HG03432 (cell line): Measurements from ENCODE around the gene JAZF1.

Source experiments
- ATAC-seq: cut with Tn5 transposase; IDR thresholded peaks from one replicate; pipeline ENCODE4 v1.9.1; 2021; ENCODE audit warnings: mild to moderate bottlenecking, moderate library complexity; ENCODE audit not compliant: unreplicated experiment

JAZF1 gene

GRCh38 chr7:28140979-28141378 is 39.6 kb downstream of the JAZF1 start:
- ATAC-seq = no peak

DNA sequence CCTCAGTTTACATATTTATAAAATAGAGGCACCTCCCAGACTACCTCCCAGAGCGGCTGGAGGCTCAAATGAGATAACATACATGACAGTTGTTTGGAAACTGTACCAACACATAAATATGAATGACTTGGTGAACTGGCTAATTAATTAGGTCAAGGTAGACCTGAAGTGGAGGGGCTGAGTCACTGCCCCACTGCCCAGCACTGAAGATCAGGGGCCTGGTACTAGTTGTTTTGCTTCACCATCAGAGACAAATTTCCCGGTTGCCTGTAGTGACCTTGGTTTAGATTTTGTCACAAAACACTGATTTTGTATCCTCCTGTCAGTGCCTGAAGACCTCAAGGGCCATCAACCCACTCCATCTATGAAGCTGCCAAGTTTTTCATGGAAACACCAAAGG is 41.8 kb downstream of the JAZF1 start:
- no peak for ATAC-seq

- no peak for ATAC-seq
Measured at GRCh38 chr7:28137463-28137862, 43.1 kb downstream of the JAZF1 start.

GRCh38 chr7:28136885-28137284 is 43.7 kb downstream of the JAZF1 start:
- ATAC-seq = no peak

DNA sequence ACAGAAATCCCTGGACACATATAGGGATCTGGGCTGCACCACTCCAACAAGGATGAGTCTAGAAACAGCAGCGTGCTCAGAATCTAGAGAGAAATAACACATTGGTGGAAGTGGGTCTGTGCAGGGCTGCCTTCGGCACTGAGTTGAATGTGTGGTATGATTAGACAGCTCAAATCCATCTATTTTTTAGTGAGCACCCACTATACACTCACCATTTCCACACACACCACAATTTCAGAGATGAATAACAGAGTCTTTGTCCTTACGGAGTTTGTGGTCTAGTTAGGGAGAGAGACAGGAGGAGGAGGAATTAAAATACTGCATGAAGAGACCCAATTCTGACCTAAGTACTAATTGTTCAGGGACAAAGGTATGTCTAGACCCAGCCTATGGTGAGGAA is 44.2 kb downstream of the JAZF1 start:
- no peak for ATAC-seq

DNA sequence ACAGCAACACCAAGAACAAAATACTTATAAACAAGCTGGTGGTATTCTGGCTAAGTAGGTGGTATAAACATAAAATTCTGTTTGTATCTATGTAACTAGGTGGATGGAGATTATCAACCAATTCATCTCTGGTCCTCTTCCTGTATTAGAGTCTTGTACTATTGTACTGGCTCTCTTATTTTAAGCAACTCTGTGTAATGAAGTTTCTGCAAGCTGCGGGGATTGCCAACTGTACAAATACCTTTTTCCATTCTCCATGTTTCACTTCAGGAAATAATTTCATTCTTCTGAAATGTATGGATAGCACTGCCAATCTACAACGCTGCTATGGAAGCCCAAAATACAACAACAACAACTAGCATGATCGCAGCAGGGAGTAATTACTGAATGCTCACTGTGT is 44.8 kb downstream of the JAZF1 start:
- ATAC-seq = no peak

- ATAC-seq = no peak
Measured at GRCh38 chr7:28135315-28135714, 45.3 kb downstream of the JAZF1 start.

- no peak for ATAC-seq
Measured at GRCh38 chr7:28133872-28134271, 46.7 kb downstream of the JAZF1 start.

DNA sequence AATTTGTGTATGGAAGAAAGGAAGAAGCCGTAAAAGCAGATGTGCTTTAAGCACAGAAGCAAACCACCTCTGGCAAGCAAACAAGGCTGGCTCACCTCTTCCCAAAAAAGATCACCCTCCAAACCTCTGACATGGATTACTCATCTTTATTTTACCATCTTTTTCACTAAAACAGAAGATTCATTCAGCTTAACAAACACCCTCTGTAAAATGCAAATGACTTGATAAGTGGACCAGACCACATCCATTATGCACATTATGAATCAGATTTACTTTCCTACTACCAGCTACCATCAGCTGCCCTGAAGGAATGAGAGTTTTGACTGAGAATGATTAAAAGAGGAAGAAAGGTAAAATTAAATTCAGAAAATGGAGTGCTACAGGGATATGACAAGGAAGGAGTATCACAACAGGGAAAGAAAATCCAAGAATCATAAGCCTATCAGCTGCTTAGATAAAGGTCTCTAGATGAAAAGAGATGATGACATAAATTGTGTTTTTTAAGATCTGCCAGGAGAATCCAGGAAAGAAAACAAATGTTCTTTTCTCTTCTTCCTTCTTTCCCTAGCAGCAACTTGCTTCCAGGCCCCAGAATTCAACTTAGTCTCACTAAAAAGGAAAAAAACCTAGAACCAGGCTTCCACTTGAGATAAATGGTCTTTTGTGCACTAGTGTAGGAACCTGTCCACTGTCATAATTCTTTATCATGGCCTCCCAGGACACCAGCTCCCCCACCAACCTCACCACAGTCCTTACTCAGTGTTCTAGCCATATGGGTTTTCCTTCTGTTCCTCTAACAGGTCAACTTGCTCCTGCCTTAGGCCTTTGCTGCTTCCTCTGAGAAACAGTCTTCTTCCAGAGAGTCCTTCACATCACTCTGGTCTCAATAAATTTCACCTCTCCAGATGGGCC is 47.4 kb downstream of the JAZF1 start:
- ATAC-seq = no peak

- ATAC-seq = no peak
Measured at GRCh38 chr7:28130277-28130676, 50.3 kb downstream of the JAZF1 start.

DNA sequence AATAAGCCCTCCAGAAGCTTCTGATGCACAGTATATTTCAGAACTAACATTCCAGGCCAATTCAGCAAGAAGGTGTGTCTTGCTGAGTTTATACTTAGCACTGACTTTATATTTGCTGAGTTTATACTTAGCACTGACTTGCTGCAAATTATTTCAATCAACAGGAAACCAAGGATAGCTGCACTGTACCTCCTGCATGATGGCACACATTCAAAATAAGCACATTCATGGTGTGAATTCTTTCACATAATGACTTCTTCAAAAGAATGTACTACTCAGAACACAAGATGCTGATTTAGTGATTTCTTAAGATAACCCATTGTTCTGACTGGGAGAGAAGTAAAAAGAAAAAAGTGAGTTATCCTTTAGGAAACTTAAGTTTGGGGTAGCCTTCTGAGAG is 52.0 kb downstream of the JAZF1 start:
- no peak for ATAC-seq

DNA sequence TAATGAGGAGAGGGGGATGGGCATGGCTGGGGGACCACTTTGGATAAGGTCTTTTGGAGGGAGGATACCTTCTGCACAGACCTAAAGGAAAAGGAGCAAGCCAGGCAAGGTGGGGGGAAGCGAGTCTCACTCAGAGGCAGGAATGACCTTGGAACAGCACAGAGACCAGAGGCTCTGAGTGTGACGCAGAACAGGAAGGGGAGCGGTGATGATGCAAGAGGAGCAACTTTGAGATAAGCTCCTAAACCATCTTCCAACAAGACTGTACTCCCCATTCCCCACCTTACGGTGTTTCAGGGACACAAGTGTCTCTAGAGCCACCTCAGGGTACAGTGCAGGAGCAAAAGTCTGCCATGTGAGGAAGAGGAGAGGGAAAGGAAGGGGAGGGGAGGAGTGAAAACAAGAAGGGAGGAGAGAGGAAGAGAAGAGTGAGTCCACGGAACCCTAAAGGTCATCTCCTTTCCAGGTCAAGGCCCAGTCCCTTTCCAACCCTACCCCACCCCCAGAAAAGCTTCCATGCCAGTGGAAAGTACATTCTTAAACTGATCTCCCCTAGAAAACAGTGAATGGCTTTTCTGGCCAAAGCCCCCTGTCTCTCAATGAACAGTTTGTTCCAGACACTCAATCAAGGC is 54.1 kb downstream of the JAZF1 start:
- ATAC-seq = no peak

GRCh38 chr7:28125431-28126409 is 54.9 kb downstream of the JAZF1 start:
- ATAC-seq = no peak

DNA sequence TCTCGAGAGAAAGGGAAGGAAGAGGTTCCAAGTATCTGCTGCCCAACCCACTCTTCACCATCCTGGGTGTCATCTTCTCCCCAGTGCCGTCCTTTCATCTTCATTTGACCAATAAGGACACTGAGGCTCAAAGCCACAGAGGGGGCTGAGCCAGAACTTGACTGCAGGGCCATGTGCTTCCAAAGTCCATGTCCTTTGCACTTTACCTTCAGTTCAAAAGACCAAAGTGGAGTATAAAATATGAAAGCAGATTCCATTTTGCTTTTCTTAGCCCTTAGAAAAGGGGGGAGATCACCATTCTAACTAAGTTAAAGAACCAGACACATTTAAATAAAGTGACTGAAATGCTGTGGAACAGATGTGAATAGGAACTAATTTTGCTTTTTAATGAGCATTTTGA is 56.2 kb downstream of the JAZF1 start:
- no peak for ATAC-seq

GRCh38 chr7:28123752-28124151 is 56.8 kb downstream of the JAZF1 start:
- no peak for ATAC-seq

DNA sequence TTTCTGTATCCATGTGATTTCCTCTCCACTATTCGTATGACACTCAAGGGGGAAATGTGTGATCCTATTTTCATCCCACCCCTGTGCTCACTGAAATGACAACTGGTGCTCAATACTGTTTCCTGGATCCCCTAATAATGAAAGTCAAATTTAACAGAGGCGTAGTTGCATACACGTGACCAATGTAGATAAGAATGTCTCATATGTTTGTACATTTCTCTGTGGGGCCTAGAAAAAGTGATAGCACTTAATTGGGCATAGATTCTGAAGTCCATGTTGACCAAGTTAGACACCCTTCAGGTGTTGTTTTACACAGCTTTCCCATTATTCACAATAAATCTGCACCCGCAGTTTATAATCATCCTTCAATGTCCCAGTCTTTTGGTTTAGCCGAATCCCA is 59.1 kb downstream of the JAZF1 start:
- ATAC-seq = no peak

- ATAC-seq = no peak
Measured at GRCh38 chr7:28116041-28116440, 64.6 kb downstream of the JAZF1 start.

- no peak for ATAC-seq
Measured at GRCh38 chr7:28115261-28115660, 65.3 kb downstream of the JAZF1 start.

DNA sequence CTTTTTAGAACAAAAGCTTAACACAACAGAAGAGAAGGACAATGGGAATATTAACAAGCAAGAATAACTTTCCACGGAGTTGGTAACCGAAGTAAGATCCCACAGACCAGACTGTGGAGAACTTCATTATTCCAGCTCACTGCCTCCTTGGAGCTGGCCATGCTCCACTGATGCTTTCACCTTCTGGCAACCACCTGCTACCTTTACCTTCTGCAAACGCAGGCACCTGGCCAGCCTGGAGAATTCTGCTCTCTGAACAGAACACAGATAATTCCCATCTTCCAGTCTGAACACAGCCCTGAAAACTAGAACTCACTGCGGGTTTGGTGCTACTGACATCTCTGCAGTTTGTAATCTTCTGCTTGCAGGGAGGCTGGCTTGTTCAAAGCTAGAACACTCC is 66.5 kb downstream of the JAZF1 start:
- no peak for ATAC-seq

- no peak for ATAC-seq
Measured at GRCh38 chr7:28112883-28113540, 67.6 kb downstream of the JAZF1 start.

GRCh38 chr7:28112467-28112866 is 68.1 kb downstream of the JAZF1 start:
- ATAC-seq = no peak
